Adrenal gland (tissue), 5 donors: ENCODE measurements around the gene CHD2.

Source experiments
- POLR2A ChIP-seq, 2 donors: fragments of 450-650 bp; IDR thresholded peaks; one replicate each; pipeline ENCODE4 v1.6.1; 2017; ENCODE audit warnings: antibody characterized with exemption in 2 of 2, mild to moderate bottlenecking in 2 of 2, moderate library complexity in 1 of 2
- TF ChIP-seq, protein P1 (sequence below), 6 experiments: fragments of 450-650 bp in 4 of 6; fragments of 200-600 bp in 2 of 6; sonication (generic) in 1 of 6; IDR thresholded peaks; 1 replicate in 5 of 6; 2 replicates in 1 of 6; pipeline versions ENCODE4 v1.5.1 to v1.8.0; 2016 to 2021; ENCODE audit warnings: antibody characterized with exemption in 6 of 6, mild to moderate bottlenecking in 2 of 6, moderate library complexity in 1 of 6
- donor health status: DM: no; HTN: no; CAD: no.

- TF ChIP-seq, protein P1, sequence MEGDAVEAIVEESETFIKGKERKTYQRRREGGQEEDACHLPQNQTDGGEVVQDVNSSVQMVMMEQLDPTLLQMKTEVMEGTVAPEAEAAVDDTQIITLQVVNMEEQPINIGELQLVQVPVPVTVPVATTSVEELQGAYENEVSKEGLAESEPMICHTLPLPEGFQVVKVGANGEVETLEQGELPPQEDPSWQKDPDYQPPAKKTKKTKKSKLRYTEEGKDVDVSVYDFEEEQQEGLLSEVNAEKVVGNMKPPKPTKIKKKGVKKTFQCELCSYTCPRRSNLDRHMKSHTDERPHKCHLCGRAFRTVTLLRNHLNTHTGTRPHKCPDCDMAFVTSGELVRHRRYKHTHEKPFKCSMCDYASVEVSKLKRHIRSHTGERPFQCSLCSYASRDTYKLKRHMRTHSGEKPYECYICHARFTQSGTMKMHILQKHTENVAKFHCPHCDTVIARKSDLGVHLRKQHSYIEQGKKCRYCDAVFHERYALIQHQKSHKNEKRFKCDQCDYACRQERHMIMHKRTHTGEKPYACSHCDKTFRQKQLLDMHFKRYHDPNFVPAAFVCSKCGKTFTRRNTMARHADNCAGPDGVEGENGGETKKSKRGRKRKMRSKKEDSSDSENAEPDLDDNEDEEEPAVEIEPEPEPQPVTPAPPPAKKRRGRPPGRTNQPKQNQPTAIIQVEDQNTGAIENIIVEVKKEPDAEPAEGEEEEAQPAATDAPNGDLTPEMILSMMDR (IDR thresholded peaks at IDR 0.05) = no peak
- no peak for TF ChIP-seq POLR2A (IDR thresholded peaks at IDR 0.05)
These were observed 171.9 kb downstream of the CHD2 start for GRCh38 chr15:93072011-93072410.
